ENCODE results near the gene SPEF2. TPM values are rescaled to one million over a fixed set of nuclear protein-coding genes. Genes with fewer than 3 reads are reported as not detected.

SPEF2 gene
- total and polyA plus RNA-seq, 2 of the 13 experiments (the other 11 are each of a cell fraction or from before 2014, with no cell fraction given) = 1.5 to 2.3 TPM

GRCh38 chr5:35647128-35647527, 29.5 kb downstream of the SPEF2 start (continued):
- TF ChIP-seq ZHX2 (IDR thresholded peaks at IDR 0.05; ENCODE audit: low read depth) = no peak
- TF ChIP-seq ZHX2 (CRISPR knock-in tag; IDR thresholded peaks at IDR 0.05; ENCODE audit: borderline replicate concordance) = no peak
- TF ChIP-seq REL (CRISPR knock-in tag; conservative IDR thresholded peaks at IDR 0.05) = no peak

GRCh38 chr5:35647712-35648111, 30.0 kb downstream of the SPEF2 start:
- no peak for FAIRE-seq
- in situ Hi-C loops (cut with HindIII; ENCODE audit: extremely low pct_ligation_motif_present, low pct_unique_long_range_greater_than_20kb) (no loop called here), intact Hi-C loops (cut with micrococcal nuclease; ENCODE audit: unreplicated experiment) (no loop called here)
- Histone ChIP-seq H3K27ac (ENCODE audit: extremely low read length, insufficient read depth, low read length) (no peak overlapping the region), H3K4me3 (replicated peaks in 1 of 3; ENCODE audit: insufficient read depth in 1 of 3, low read depth in 2 of 3, low read length in 3 of 3) (no peak overlapping the region), H3K27me3 (ENCODE audit: control insufficient read depth in 1 of 2, insufficient read depth in 2 of 2, low read length in 2 of 2) (no peaks in the 10 kb centered on the region; a peak in 1 of 5 replicates), H3K4me1 (ENCODE audit: insufficient read depth, low read length) (no peaks in the 10 kb centered on the region), H2AFZ (ENCODE audit: low read length) (no peak overlapping the region), H3K9me3 (ENCODE audit: low read length) (no peaks in the 10 kb centered on the region), H3K36me3 (replicated peaks in 1 of 2; ENCODE audit: control insufficient read depth in 1 of 2, insufficient read depth in 2 of 2, low read length in 2 of 2) (no peaks in the 10 kb centered on the region), H3K79me2 (ENCODE audit: insufficient read depth, low read length) (no peaks in the 10 kb centered on the region), H3K4me2 (ENCODE audit: low read depth, low read length) (no peak overlapping the region), H4K20me1 (ENCODE audit: insufficient read depth, low read length) (no peaks in the 10 kb centered on the region), H3K9ac (ENCODE audit: insufficient read depth, low read depth, low read length) (no peak overlapping the region)
- ChIA-PET POLR2A (no interaction called here), CTCF (ENCODE audit: low intra/inter-chr PET ratio, low total read pairs) (no interaction called here)
- ATAC-seq = no peak
- no TSS peak for BruUV-seq (replicated peaks)
- DNase-seq (ENCODE audit: low spot score) = no peak
- WGBS (ENCODE audit: low lambda C conversion rate) = 92% methylated on average over 1 of the region's 1 CpG
- no peak for TF ChIP-seq ZFP90 (CRISPR knock-in tag; IDR thresholded peaks at IDR 0.05; ENCODE audit: borderline replicate concordance)
- no peak for TF ChIP-seq ZNF207 (IDR thresholded peaks at IDR 0.05; ENCODE audit: borderline replicate concordance)
- no peak for TF ChIP-seq CREM (IDR thresholded peaks at IDR 0.05)
- TF ChIP-seq CREM (CRISPR knock-in tag; IDR thresholded peaks at IDR 0.05) = no peak
- no peak for TF ChIP-seq TMF1 (CRISPR knock-in tag; IDR thresholded peaks at IDR 0.05; ENCODE audit: low read depth)
- no peak for TF ChIP-seq ZNF563 (CRISPR knock-in tag; IDR thresholded peaks at IDR 0.05)
- no peak for TF ChIP-seq KAT7 (CRISPR knock-in tag; IDR thresholded peaks at IDR 0.05; ENCODE audit: borderline replicate concordance)
- no peak for TF ChIP-seq ZBTB39 (CRISPR knock-in tag; IDR thresholded peaks at IDR 0.05)
- no peak for TF ChIP-seq CENPBD1 (CRISPR knock-in tag; IDR thresholded peaks at IDR 0.05; ENCODE audit: borderline replicate concordance, low read depth)
